ENCODE results near the gene TMEM115. TPM values are rescaled to one million over a fixed set of nuclear protein-coding genes. Genes with fewer than 3 reads are reported as not detected.

TMEM115 gene
- total RNA-seq, 2 donors from 2014 or later: 16.7 to 17.4 TPM

DNA sequence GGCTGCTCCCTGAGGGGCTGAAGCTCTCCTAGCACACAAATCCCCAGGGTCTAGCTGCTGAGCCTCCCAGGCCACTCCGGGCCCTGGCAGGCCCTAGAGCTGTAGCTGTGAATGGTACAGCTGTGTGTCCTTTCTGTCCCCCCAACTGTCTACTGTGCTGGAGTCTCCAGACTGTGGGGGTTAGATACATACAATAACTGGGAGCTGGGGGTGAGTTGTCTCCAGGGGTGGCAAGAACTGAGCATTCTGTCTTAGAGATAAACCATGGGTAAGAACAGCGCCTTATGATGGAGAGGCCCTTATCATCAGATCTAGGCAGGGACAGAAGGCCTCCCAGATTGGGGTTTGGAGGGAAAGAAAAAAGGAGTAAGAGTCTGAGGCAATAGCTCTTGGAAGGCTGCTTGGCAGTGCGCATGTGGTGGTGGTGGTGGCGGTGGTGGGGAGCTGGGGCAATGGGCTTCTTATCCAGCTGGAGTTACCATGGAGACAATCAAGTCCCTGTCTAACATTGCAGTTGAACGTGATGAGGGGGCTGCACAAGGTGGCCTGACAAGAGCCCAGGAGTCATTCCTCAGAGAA is 5.0 kb downstream of the TMEM115 start:
- no peaks in the 10 kb centered on the region for H3K27me3 Mint-ChIP-seq
- H3K4me1 Mint-ChIP-seq: peaks cover 44% of the 10 kb centered on the region
- H3K4me3 Mint-ChIP-seq: no peak overlapping the region
- DNase-seq (no peak), ATAC-seq (no peak)
- no peaks in the 10 kb centered on the region for H3K9me3 ChIP-seq (ENCODE audit: control insufficient read depth, low read length, poor library complexity, severe bottlenecking)
- no peak overlapping the region for H3K27ac Mint-ChIP-seq
- peaks cover 2% of the 10 kb centered on the region for H3K36me3 Mint-ChIP-seq (ENCODE audit: low read depth)

DNA sequence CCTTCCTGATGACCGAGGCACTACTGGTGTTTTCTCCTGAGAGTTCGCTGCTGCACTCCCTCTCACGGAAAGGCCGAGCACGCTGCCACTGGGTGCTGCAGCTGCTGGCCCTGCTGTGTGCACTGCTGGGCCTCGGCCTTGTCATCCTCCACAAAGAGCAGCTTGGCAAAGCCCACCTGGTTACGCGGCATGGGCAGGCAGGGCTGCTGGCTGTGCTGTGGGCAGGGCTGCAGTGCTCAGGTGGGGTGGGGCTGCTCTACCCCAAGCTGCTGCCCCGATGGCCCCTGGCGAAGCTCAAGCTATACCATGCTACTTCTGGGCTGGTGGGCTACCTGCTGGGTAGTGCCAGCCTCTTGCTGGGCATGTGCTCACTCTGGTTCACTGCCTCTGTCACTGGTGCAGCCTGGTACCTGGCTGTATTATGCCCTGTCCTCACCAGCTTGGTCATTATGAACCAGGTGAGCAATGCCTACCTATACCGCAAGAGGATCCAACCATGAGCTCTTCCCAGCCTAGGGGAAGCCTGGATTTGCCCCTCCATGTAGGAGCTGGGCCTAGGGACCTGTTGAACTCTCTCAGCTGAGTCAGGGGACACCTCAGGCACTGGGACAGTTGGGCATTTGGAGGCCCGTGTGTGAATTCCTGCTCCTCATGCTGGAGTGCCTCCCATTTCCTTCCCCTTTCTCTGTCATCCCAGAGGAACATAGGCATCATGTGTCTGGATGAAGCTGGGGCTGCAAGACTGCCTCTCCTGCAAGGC is 5.9 kb downstream of the TMEM115 start:
- H3K9me3 ChIP-seq (ENCODE audit: control insufficient read depth, low read length, poor library complexity, severe bottlenecking): no peaks in the 10 kb centered on the region
- Mint-ChIP-seq H3K4me3 (peak overlapping the region; percentile 21), H3K27ac (no peak overlapping the region), H3K36me3 (ENCODE audit: low read depth) (peaks cover 2% of the 10 kb centered on the region), H3K27me3 (no peaks in the 10 kb centered on the region), H3K4me1 (peaks cover 43% of the 10 kb centered on the region)
- ATAC-seq: no peak
- no peak for DNase-seq

GRCh38 chr3:50352781-50353180 is 6.5 kb downstream of the TMEM115 start:
- H3K9me3 ChIP-seq (ENCODE audit: control insufficient read depth, low read length, poor library complexity, severe bottlenecking): no peaks in the 10 kb centered on the region
- Mint-ChIP-seq H3K27ac (no peak overlapping the region), H3K4me3 (no peak overlapping the region), H3K4me1 (peaks cover 40% of the 10 kb centered on the region), H3K36me3 (ENCODE audit: low read depth) (peaks cover 2% of the 10 kb centered on the region), H3K27me3 (no peaks in the 10 kb centered on the region)
- DNase-seq: no peak
- no peak for ATAC-seq

- no peaks in the 10 kb centered on the region for H3K27me3 Mint-ChIP-seq
- H3K27ac Mint-ChIP-seq: peak overlapping the region; percentile 99
- peaks cover 2% of the 10 kb centered on the region for H3K36me3 Mint-ChIP-seq (ENCODE audit: low read depth)
- ATAC-seq (no peak), DNase-seq (no peak)
- H3K4me1 Mint-ChIP-seq: peaks cover 31% of the 10 kb centered on the region
- H3K9me3 ChIP-seq (ENCODE audit: control insufficient read depth, low read length, poor library complexity, severe bottlenecking): no peaks in the 10 kb centered on the region
- H3K4me3 Mint-ChIP-seq: peak overlapping the region; percentile 95
These were observed 8.0 kb downstream of the TMEM115 start for GRCh38 chr3:50351323-50351697.

GRCh38 chr3:50350527-50351322 is 8.6 kb downstream of the TMEM115 start, which contains the start of the genes CYB561D2 and NPRL2:
CYB561D2 (plus strand) TSS chr3:50350862; CDS start chr3:50351434, 572 bp downstream.
NPRL2 (minus strand) TSS chr3:50350775; CDS start chr3:50350652, 123 bp downstream.
- Mint-ChIP-seq H3K27ac (peak within 1 kb of the TSS; percentile 99), H3K36me3 (ENCODE audit: low read depth) (peaks cover 2% of the 10 kb centered on the region), H3K4me3 (peak within 1 kb of the TSS; percentile 95), H3K4me1 (peaks cover 35% of the 10 kb centered on the region), H3K27me3 (no peaks in the 10 kb centered on the region)
- ATAC-seq (peak; percentile 88), DNase-seq (peak; percentile 96 to 99 (median 99))
- no peaks in the 10 kb centered on the region for H3K9me3 ChIP-seq (ENCODE audit: control insufficient read depth, low read length, poor library complexity, severe bottlenecking)

DNA sequence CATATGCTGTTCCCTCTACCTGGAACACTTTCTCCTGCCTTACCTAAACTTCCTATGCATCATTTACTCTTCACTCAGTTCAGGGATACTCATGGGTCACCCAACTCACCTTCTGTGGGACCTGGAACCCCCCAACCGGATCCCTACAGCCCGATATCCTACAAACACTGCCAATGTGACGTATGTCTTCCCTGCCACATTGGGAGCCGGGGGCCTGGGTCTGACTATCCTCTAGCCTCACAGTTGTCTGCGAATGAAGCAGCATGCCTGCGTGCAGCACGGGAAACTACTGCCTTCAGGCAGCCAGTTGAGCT is 9.2 kb downstream of the TMEM115 start:
- Mint-ChIP-seq H3K27me3 (no peaks in the 10 kb centered on the region), H3K4me1 (peaks cover 32% of the 10 kb centered on the region), H3K4me3 (peak overlapping the region; percentile 95), H3K36me3 (ENCODE audit: low read depth) (peaks cover 2% of the 10 kb centered on the region), H3K27ac (peak overlapping the region; percentile 99)
- H3K9me3 ChIP-seq (ENCODE audit: control insufficient read depth, low read length, poor library complexity, severe bottlenecking): no peaks in the 10 kb centered on the region
- no peak for ATAC-seq
- DNase-seq: no peak

- no peaks in the 10 kb centered on the region for H3K27me3 Mint-ChIP-seq
- H3K4me3 Mint-ChIP-seq: no peak overlapping the region
- peaks cover 35% of the 10 kb centered on the region for H3K4me1 Mint-ChIP-seq
- peaks cover 2% of the 10 kb centered on the region for H3K36me3 Mint-ChIP-seq (ENCODE audit: low read depth)
- ATAC-seq (peak; percentile 16), DNase-seq (peak; percentile 64 to 68 (median 64))
- H3K9me3 ChIP-seq (ENCODE audit: control insufficient read depth, low read length, poor library complexity, severe bottlenecking): no peaks in the 10 kb centered on the region
- H3K27ac Mint-ChIP-seq: no peak overlapping the region
These were observed 12.0 kb downstream of the TMEM115 start for GRCh38 chr3:50347187-50347813.

DNA sequence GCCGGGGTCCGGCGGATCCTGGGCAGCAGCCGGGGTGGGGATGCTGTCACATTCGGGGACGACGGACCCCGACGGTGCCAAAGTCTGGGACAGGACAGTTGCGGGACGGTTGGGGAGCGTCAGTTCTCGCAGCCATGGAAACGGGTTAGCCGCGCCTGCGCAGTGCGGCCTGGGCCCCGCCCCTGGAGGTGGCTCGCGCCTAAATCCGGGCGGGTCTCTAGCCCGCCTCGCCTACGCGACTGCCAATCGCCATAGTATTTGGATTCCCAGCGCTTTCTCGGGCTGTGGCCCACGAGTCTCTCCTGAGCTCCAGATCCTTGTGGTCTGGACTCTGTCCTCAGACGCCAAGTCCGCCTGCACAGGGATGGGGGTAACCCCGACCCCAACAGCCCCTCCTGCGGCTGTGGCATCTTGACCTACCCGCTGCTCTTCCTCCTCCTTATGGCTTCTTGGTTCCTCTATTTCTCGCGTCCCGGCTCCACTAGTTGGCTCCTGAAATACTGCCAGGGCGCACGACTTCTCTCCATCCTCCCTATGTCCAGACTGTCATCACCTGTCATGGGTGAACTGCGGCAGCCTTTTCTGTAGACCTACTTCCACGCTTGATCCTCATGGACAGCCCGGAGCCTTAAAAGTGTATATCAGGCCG is 13.6 kb downstream of the TMEM115 start, which contains the start of gene ZMYND10:
Gene ZMYND10 (minus strand): TSS at position 147 of the 649 bp plus-strand sequence. CDS start 153 bp downstream, outside the sequence.
- peak; percentile 70 to 75 (median 70) for DNase-seq
- Mint-ChIP-seq H3K4me3 (peak within 1 kb of the TSS; percentile 85), H3K36me3 (ENCODE audit: low read depth) (peaks cover 2% of the 10 kb centered on the region), H3K27me3 (no peaks in the 10 kb centered on the region), H3K27ac (peak within 1 kb of the TSS; percentile 24), H3K4me1 (peaks cover 34% of the 10 kb centered on the region)
- H3K9me3 ChIP-seq (ENCODE audit: control insufficient read depth, low read length, poor library complexity, severe bottlenecking): no peaks in the 10 kb centered on the region
- peak; percentile 40 for ATAC-seq

- ATAC-seq: no peak
- H3K4me3 Mint-ChIP-seq: peak overlapping the region; percentile 59
- H3K4me1 Mint-ChIP-seq: peaks cover 28% of the 10 kb centered on the region
- no peak for DNase-seq
- H3K27me3 Mint-ChIP-seq: no peaks in the 10 kb centered on the region
- H3K27ac Mint-ChIP-seq: no peak overlapping the region
- peaks cover under 1% of the 10 kb centered on the region for H3K36me3 Mint-ChIP-seq (ENCODE audit: low read depth)
- H3K9me3 ChIP-seq (ENCODE audit: control insufficient read depth, low read length, poor library complexity, severe bottlenecking): no peaks in the 10 kb centered on the region
These were observed 14.3 kb downstream of the TMEM115 start for GRCh38 chr3:50345008-50345407.

- DNase-seq (no peak), ATAC-seq (no peak)
- no peak overlapping the region for H3K4me3 Mint-ChIP-seq
These were observed 16.3 kb downstream of the TMEM115 start for GRCh38 chr3:50342813-50343633.

GRCh38 chr3:50341996-50342650 is 17.2 kb downstream of the TMEM115 start:
- Mint-ChIP-seq H3K27ac (peak overlapping the region; percentile 99), H3K27me3 (no peaks in the 10 kb centered on the region), H3K4me1 (peaks cover 40% of the 10 kb centered on the region), H3K36me3 (ENCODE audit: low read depth) (peaks cover 5% of the 10 kb centered on the region), H3K4me3 (peak overlapping the region; percentile 41)
- ATAC-seq (no peak), DNase-seq (no peak)
- H3K9me3 ChIP-seq (ENCODE audit: control insufficient read depth, low read length, poor library complexity, severe bottlenecking): no peaks in the 10 kb centered on the region

More at GRCh38 chr3:50342813-50343633, 16.3 kb downstream of the TMEM115 start:
- H3K36me3 Mint-ChIP-seq (ENCODE audit: low read depth): peaks cover 4% of the 10 kb centered on the region
- peaks cover 39% of the 10 kb centered on the region for H3K4me1 Mint-ChIP-seq
- no peaks in the 10 kb centered on the region for H3K9me3 ChIP-seq (ENCODE audit: control insufficient read depth, low read length, poor library complexity, severe bottlenecking)
- peak overlapping the region; percentile 99 for H3K27ac Mint-ChIP-seq
- no peaks in the 10 kb centered on the region for H3K27me3 Mint-ChIP-seq
